Keratinocyte (primary cell): ENCODE results near the gene SIPA1L3. TPM values are rescaled to one million over a fixed set of nuclear protein-coding genes. Genes with fewer than 3 reads are reported as not detected.
A peak's percentile ranks its signal among the peaks of the same experiment; 100 is the strongest.

Experiments used
- DNase-seq: peaks from one replicate; pipeline ENCODE4 v3.0.0-alpha.2; 2011; ENCODE audit warnings: low read depth, missing footprints, low spot score
- FAIRE-seq: peaks from 2 replicates; lab custom pipeline; 2011; peaks lifted over from hg19 to GRCh38; lab: Jason Lieb, UNC
- H2AFZ ChIP-seq: 2 replicates; pipeline ENCODE4 v1.6.0; 2012; ENCODE audit warnings: low read length, control low read depth, inconsistent platforms; ENCODE audit not compliant: control insufficient read depth
- H3K27ac ChIP-seq: 2 replicates; pipeline ENCODE4 v1.5.1; 2011; ENCODE audit warnings: low read length; ENCODE audit not compliant: control insufficient read depth, insufficient read depth
- H3K27me3 ChIP-seq: 3 replicates; pipeline ENCODE4 v1.6.0; 2011; ENCODE audit warnings: low read length; ENCODE audit not compliant: control insufficient read depth, insufficient read depth; ENCODE audit errors: extremely low read depth
- H3K36me3 ChIP-seq, 2 experiments: 2 replicates in 1 of 2; 3 replicates in 1 of 2; pipeline ENCODE4 v1.5.1; 2011; ENCODE audit warnings: low read length in 2 of 2, mild to moderate bottlenecking in 1 of 2; ENCODE audit not compliant: control insufficient read depth in 2 of 2, insufficient read depth in 2 of 2; ENCODE audit errors: extremely low read depth in 1 of 2
- H3K4me1 ChIP-seq: 3 replicates; pipeline ENCODE4 v1.5.1; 2011; ENCODE audit warnings: low read length; ENCODE audit not compliant: control insufficient read depth, insufficient read depth; ENCODE audit errors: extremely low read depth
- H3K4me2 ChIP-seq: 3 replicates; pipeline ENCODE4 v1.6.0; 2011; ENCODE audit warnings: low read depth, low read length; ENCODE audit not compliant: control insufficient read depth, insufficient read depth; ENCODE audit errors: extremely low read depth
- H3K4me3 ChIP-seq, 3 experiments: fragments of 200-600 bp in 1 of 3; sonication (generic) in 1 of 3; 2 replicates in 2 of 3; 3 replicates in 1 of 3; pipeline ENCODE4 v1.5.1; 2011 to 2016; ENCODE audit warnings: low read length in 3 of 3, mild to moderate bottlenecking in 3 of 3, control low read depth in 2 of 3, inconsistent platforms in 1 of 3, low read depth in 1 of 3, mixed read lengths in 1 of 3, mixed run types in 1 of 3, moderate library complexity in 1 of 3; ENCODE audit not compliant: control insufficient read depth in 2 of 3, insufficient read depth in 2 of 3; ENCODE audit errors: extremely low read depth in 1 of 3
- H3K79me2 ChIP-seq: 2 replicates; pipeline ENCODE4 v1.6.0; 2012; ENCODE audit warnings: low read length; ENCODE audit not compliant: control insufficient read depth, insufficient read depth
- H3K9ac ChIP-seq: 3 replicates; pipeline ENCODE4 v1.6.0; 2011; ENCODE audit warnings: low read length; ENCODE audit not compliant: control insufficient read depth, insufficient read depth; ENCODE audit errors: extremely low read depth
- H3K9me1 ChIP-seq: 3 replicates; pipeline ENCODE4 v1.6.0; 2011; ENCODE audit warnings: low read length; ENCODE audit not compliant: control insufficient read depth, insufficient read depth; ENCODE audit errors: extremely low read depth
- H3K9me3 ChIP-seq: 2 replicates; pipeline ENCODE4 v1.5.1; 2012; ENCODE audit warnings: low read depth, low read length; ENCODE audit not compliant: control insufficient read depth
- H4K20me1 ChIP-seq: 3 replicates; pipeline ENCODE4 v1.6.0; 2011; ENCODE audit warnings: low read length; ENCODE audit not compliant: control insufficient read depth, insufficient read depth; ENCODE audit errors: extremely low read depth
- CTCF ChIP-seq, 3 experiments: IDR thresholded peaks in 1 of 3; conservative IDR thresholded peaks in 1 of 3; optimal IDR thresholded peaks in 1 of 3; 2 replicates in 2 of 3; 3 replicates in 1 of 3; pipeline versions ENCODE3 to v1.5.1; 2011; ENCODE audit warnings: low read length in 3 of 3, mild to moderate bottlenecking in 3 of 3, moderate library complexity in 2 of 3, control low read depth in 1 of 3, inconsistent platforms in 1 of 3; ENCODE audit not compliant: insufficient read depth in 2 of 3; ENCODE audit errors: extremely low read depth in 1 of 3
- EZH2 ChIP-seq: IDR thresholded peaks from one replicate; pipeline ENCODE4 v1.6.1; 2012; ENCODE audit warnings: inconsistent platforms, mild to moderate bottlenecking, low read length, moderate library complexity
- dilution Hi-C: fragments of 300-500 bp; cut with MboI; formaldehyde crosslinking; loops from one replicate; pipeline ENCODE4 v1.7.0; 2020; ENCODE audit warnings: low sequenced_read_pairs; ENCODE audit not compliant: extremely low pct_ligation_motif_present
- polyA plus RNA-seq, 5 experiments: library from polyadenylated mRNA; depleted of rRNA in 3 of 5; stranded (reverse) in 3 of 5; stranded (forward) in 1 of 5; unstranded in 1 of 5; fragments of >200 nt; gene quantifications; 1 replicate in 1 of 5; 2 replicates in 3 of 5; 3 replicates in 1 of 5; pipeline versions ENCODE4 v1.2.1 to v1.2.3, GENCODE V29; 2011 to 2012; ENCODE audit warnings: missing spikeins in 2 of 5, low read depth in 1 of 5, low replicate concordance in 1 of 5

Gene SIPA1L3
- polyA plus RNA-seq, 1 donor (not counting 4 experiments of a cell fraction or from before 2014, with no cell fraction given), result 8.0 TPM

- H3K9ac ChIP-seq, result peak overlapping the region; percentile 79
- no peak for DNase-seq
- no peaks in the 10 kb centered on the region for H3K9me3 ChIP-seq
- H3K4me3 ChIP-seq, result peak overlapping the region; percentile 9 to 65 (median 17)
- peak; percentile 70 for FAIRE-seq
- no peak for TF ChIP-seq CTCF (optimal IDR thresholded peaks at IDR 0.05 in 1 of 3, IDR thresholded peaks at IDR 0.05 in 1 of 3, conservative IDR thresholded peaks at IDR 0.05 in 1 of 3; ENCODE audit: extremely low read depth in 1 of 3, insufficient read depth in 2 of 3, low read length in 3 of 3)
- no peak for TF ChIP-seq EZH2
- no peaks in the 10 kb centered on the region for H4K20me1 ChIP-seq
- H3K27ac ChIP-seq, result peak overlapping the region; percentile 77
- peaks cover 37% of the 10 kb centered on the region for H3K4me1 ChIP-seq
- H3K36me3 ChIP-seq, result no peaks in the 10 kb centered on the region
- no peaks in the 10 kb centered on the region for H3K79me2 ChIP-seq
- no peaks in the 10 kb centered on the region for H3K9me1 ChIP-seq
- H3K4me2 ChIP-seq, result peak overlapping the region; percentile 82
- dilution Hi-C loops, result no loop called here
- no peaks in the 10 kb centered on the region for H3K27me3 ChIP-seq
- H2AFZ ChIP-seq, result peak overlapping the region; percentile 43
These were observed 96.6 kb downstream of the SIPA1L3 start for GRCh38 chr19:38003438-38004185.

- Histone ChIP-seq H3K27me3 (no peaks in the 10 kb centered on the region), H3K4me1 (peaks cover 32% of the 10 kb centered on the region), H3K79me2 (no peaks in the 10 kb centered on the region), H3K36me3 (peaks cover 0 to 1% of the 10 kb centered on the region in 2 experiments), H3K9ac (peak overlapping the region; percentile 79), H3K4me3 (peak overlapping the region; percentile 9 to 65 (median 17)), H3K27ac (peak overlapping the region; percentile 77), H3K9me3 (no peaks in the 10 kb centered on the region), H3K4me2 (peak overlapping the region; percentile 82), H4K20me1 (no peaks in the 10 kb centered on the region), H2AFZ (no peak overlapping the region), H3K9me1 (no peaks in the 10 kb centered on the region)
- FAIRE-seq, result no peak
- TF ChIP-seq EZH2, result no peak
- no peak for TF ChIP-seq CTCF (optimal IDR thresholded peaks at IDR 0.05 in 1 of 3, IDR thresholded peaks at IDR 0.05 in 1 of 3, conservative IDR thresholded peaks at IDR 0.05 in 1 of 3; ENCODE audit: extremely low read depth in 1 of 3, insufficient read depth in 2 of 3, low read length in 3 of 3)
- DNase-seq, result no peak
- dilution Hi-C loops, result no loop called here
These were observed 97.1 kb downstream of the SIPA1L3 start for GRCh38 chr19:38004186-38004520.
